ENCODE results near the gene CHST11.
"Not testable (repeated sequence)": the region's sequence is repeated elsewhere in the genome, so short reads cannot be mapped to it uniquely, and the experiment has no call there.

CHST11 gene

GRCh38 chr12:104526320-104526719 lies 69.6 kb downstream of the CHST11 start:
- TF ChIP-seq SPI1 (IDR thresholded peaks at IDR 0.05; ENCODE audit: low read depth, low read length) (no peak), POLR2A (IDR thresholded peaks at IDR 0.05; ENCODE audit: low read depth, low read length) (no peak), TAF1 (IDR thresholded peaks at IDR 0.05; ENCODE audit: low read depth, low read length) (no peak), POLR2AphosphoS5 (IDR thresholded peaks at IDR 0.05; ENCODE audit: low read depth, low read length) (no peak), POU2F2 (IDR thresholded peaks at IDR 0.05; ENCODE audit: low read depth, low read length) (no peak), PAX5 (IDR thresholded peaks at IDR 0.05; ENCODE audit: insufficient read depth, low read length, severe bottlenecking) (no peak)
- no peak for FAIRE-seq
- DNase-seq (ENCODE audit: insufficient read length, low spot score), result no peak

GRCh38 chr12:104526751-104527150 lies 70.0 kb downstream of the CHST11 start:
- TF ChIP-seq POU2F2 (IDR thresholded peaks at IDR 0.05; ENCODE audit: low read depth, low read length) (no peak), SPI1 (IDR thresholded peaks at IDR 0.05; ENCODE audit: low read depth, low read length) (no peak), TAF1 (IDR thresholded peaks at IDR 0.05; ENCODE audit: low read depth, low read length) (no peak), PAX5 (IDR thresholded peaks at IDR 0.05; ENCODE audit: insufficient read depth, low read length, severe bottlenecking) (no peak), POLR2A (IDR thresholded peaks at IDR 0.05; ENCODE audit: low read depth, low read length) (no peak), POLR2AphosphoS5 (IDR thresholded peaks at IDR 0.05; ENCODE audit: low read depth, low read length) (no peak)
- FAIRE-seq (no peak), DNase-seq (ENCODE audit: insufficient read length, low spot score) (no peak)

- not testable (repeated sequence) for FAIRE-seq; DNase-seq (ENCODE audit: insufficient read length, low spot score)
These were observed 70.9 kb downstream of the CHST11 start for GRCh38 chr12:104527653-104528052.

GRCh38 chr12:104529130-104529874 lies 72.6 kb downstream of the CHST11 start:
- peak; percentile 9 for FAIRE-seq
- no peak for DNase-seq (ENCODE audit: insufficient read length, low spot score)
- no peak for TF ChIP-seq POLR2AphosphoS5 (IDR thresholded peaks at IDR 0.05; ENCODE audit: low read depth, low read length)
- TF ChIP-seq POU2F2 (IDR thresholded peaks at IDR 0.05; ENCODE audit: low read depth, low read length), result no peak

GRCh38 chr12:104532636-104533035 lies 75.9 kb downstream of the CHST11 start:
- no peak for TF ChIP-seq TAF1 (IDR thresholded peaks at IDR 0.05; ENCODE audit: low read depth, low read length)
- no peak for TF ChIP-seq POU2F2 (IDR thresholded peaks at IDR 0.05; ENCODE audit: low read depth, low read length)
- no peak for TF ChIP-seq POLR2A (IDR thresholded peaks at IDR 0.05; ENCODE audit: low read depth, low read length)
- no peak for TF ChIP-seq PAX5 (IDR thresholded peaks at IDR 0.05; ENCODE audit: insufficient read depth, low read length, severe bottlenecking)
- no peak for TF ChIP-seq SPI1 (IDR thresholded peaks at IDR 0.05; ENCODE audit: low read depth, low read length)
- TF ChIP-seq POLR2AphosphoS5 (IDR thresholded peaks at IDR 0.05; ENCODE audit: low read depth, low read length), result no peak
- FAIRE-seq (no peak), DNase-seq (ENCODE audit: insufficient read length, low spot score) (no peak)

- no peak for TF ChIP-seq POLR2AphosphoS5 (IDR thresholded peaks at IDR 0.05; ENCODE audit: low read depth, low read length)
- no peak for TF ChIP-seq TAF1 (IDR thresholded peaks at IDR 0.05; ENCODE audit: low read depth, low read length)
- TF ChIP-seq SPI1 (IDR thresholded peaks at IDR 0.05; ENCODE audit: low read depth, low read length), result no peak
- no peak for TF ChIP-seq POU2F2 (IDR thresholded peaks at IDR 0.05; ENCODE audit: low read depth, low read length)
- TF ChIP-seq PAX5 (IDR thresholded peaks at IDR 0.05; ENCODE audit: insufficient read depth, low read length, severe bottlenecking), result no peak
- TF ChIP-seq POLR2A (IDR thresholded peaks at IDR 0.05; ENCODE audit: low read depth, low read length), result no peak
- FAIRE-seq (peak; percentile 38), DNase-seq (ENCODE audit: insufficient read length, low spot score) (no peak)
These were observed 76.4 kb downstream of the CHST11 start for GRCh38 chr12:104533134-104533533.

- TF ChIP-seq SPI1 (IDR thresholded peaks at IDR 0.05; ENCODE audit: low read depth, low read length), result 0 out of 2 replicates have a peak, but pooled peaks have one; percentile 8
- TF ChIP-seq PAX5 (IDR thresholded peaks at IDR 0.05; ENCODE audit: insufficient read depth, low read length, severe bottlenecking), result no peak
- no peak for FAIRE-seq
- DNase-seq (ENCODE audit: insufficient read length, low spot score), result no peak
These were observed 77.6 kb downstream of the CHST11 start for GRCh38 chr12:104534162-104534856.

- no peak for DNase-seq (ENCODE audit: insufficient read length, low spot score)
- no peak for FAIRE-seq
These were observed 78.1 kb downstream of the CHST11 start for GRCh38 chr12:104534857-104535248.

GRCh38 chr12:104535369-104535768 lies 78.6 kb downstream of the CHST11 start:
- no peak for DNase-seq (ENCODE audit: insufficient read length, low spot score)
- FAIRE-seq, result no peak
- no peak for TF ChIP-seq PAX5 (IDR thresholded peaks at IDR 0.05; ENCODE audit: insufficient read depth, low read length, severe bottlenecking)
- no peak for TF ChIP-seq POLR2AphosphoS5 (IDR thresholded peaks at IDR 0.05; ENCODE audit: low read depth, low read length)
- TF ChIP-seq SPI1 (IDR thresholded peaks at IDR 0.05; ENCODE audit: low read depth, low read length), result no peak
- no peak for TF ChIP-seq TAF1 (IDR thresholded peaks at IDR 0.05; ENCODE audit: low read depth, low read length)
- no peak for TF ChIP-seq POU2F2 (IDR thresholded peaks at IDR 0.05; ENCODE audit: low read depth, low read length)
- TF ChIP-seq POLR2A (IDR thresholded peaks at IDR 0.05; ENCODE audit: low read depth, low read length), result no peak

More at GRCh38 chr12:104534857-104535248, 78.1 kb downstream of the CHST11 start:
- TF ChIP-seq SPI1 (IDR thresholded peaks at IDR 0.05; ENCODE audit: low read depth, low read length), result no peak
- TF ChIP-seq PAX5 (IDR thresholded peaks at IDR 0.05; ENCODE audit: insufficient read depth, low read length, severe bottlenecking), result no peak
- TF ChIP-seq TAF1 (IDR thresholded peaks at IDR 0.05; ENCODE audit: low read depth, low read length), result no peak
- TF ChIP-seq POLR2A (IDR thresholded peaks at IDR 0.05; ENCODE audit: low read depth, low read length), result no peak
- TF ChIP-seq POLR2AphosphoS5 (IDR thresholded peaks at IDR 0.05; ENCODE audit: low read depth, low read length), result no peak
- TF ChIP-seq POU2F2 (IDR thresholded peaks at IDR 0.05; ENCODE audit: low read depth, low read length), result no peak

- TF ChIP-seq SPI1 (IDR thresholded peaks at IDR 0.05; ENCODE audit: low read depth, low read length) (no peak), PAX5 (IDR thresholded peaks at IDR 0.05; ENCODE audit: insufficient read depth, low read length, severe bottlenecking) (no peak), POLR2A (IDR thresholded peaks at IDR 0.05; ENCODE audit: low read depth, low read length) (no peak), POU2F2 (IDR thresholded peaks at IDR 0.05; ENCODE audit: low read depth, low read length) (no peak), TAF1 (IDR thresholded peaks at IDR 0.05; ENCODE audit: low read depth, low read length) (no peak), POLR2AphosphoS5 (IDR thresholded peaks at IDR 0.05; ENCODE audit: low read depth, low read length) (no peak)
- FAIRE-seq, result no peak
- DNase-seq (ENCODE audit: insufficient read length, low spot score), result no peak
These were observed 80.1 kb downstream of the CHST11 start for GRCh38 chr12:104536841-104537240.
